Fibroblast of pulmonary artery (primary cell): Measurements from ENCODE around the gene ADD3.

ENCODE experiments used
- DNase-seq: peaks from one replicate; pipeline ENCODE4 v3.0.0-alpha.2; 2010; ENCODE audit warnings: low read depth
- H3K4me3 ChIP-seq: replicated peaks from 2 replicates; pipeline ENCODE4 v1.5.1; 2011; ENCODE audit warnings: low read depth, mild to moderate bottlenecking, control low read depth, low read length, moderate library complexity
- CTCF ChIP-seq: IDR thresholded peaks from 2 replicates; pipeline ENCODE4 v1.5.1; 2011; ENCODE audit warnings: mild to moderate bottlenecking, control low read depth, low read length, inconsistent platforms; ENCODE audit errors: missing control alignments

ADD3 gene

GRCh38 chr10:110020265-110020664, 12.5 kb downstream of the ADD3 start:
- no peak for TF ChIP-seq CTCF
- no peak overlapping the region for H3K4me3 ChIP-seq
- no peak for DNase-seq

GRCh38 chr10:110022716-110023504, 15.1 kb downstream of the ADD3 start:
- H3K4me3 ChIP-seq, result no peak overlapping the region
- TF ChIP-seq CTCF, result no peak
- DNase-seq, result no peak

GRCh38 chr10:110023785-110024465, 16.1 kb downstream of the ADD3 start:
- no peak for TF ChIP-seq CTCF
- DNase-seq, result no peak
- H3K4me3 ChIP-seq, result no peak overlapping the region

GRCh38 chr10:110029450-110029849, 21.7 kb downstream of the ADD3 start:
- no peak for DNase-seq
- H3K4me3 ChIP-seq, result no peak overlapping the region
- TF ChIP-seq CTCF, result no peak

GRCh38 chr10:110032801-110033700, 25.3 kb downstream of the ADD3 start:
- TF ChIP-seq CTCF, result no peak
- H3K4me3 ChIP-seq, result no peak overlapping the region
- DNase-seq, result peak; percentile 48

- no peak for DNase-seq
- no peak for TF ChIP-seq CTCF
- no peak overlapping the region for H3K4me3 ChIP-seq
Measured at GRCh38 chr10:110033701-110034235, 26.0 kb downstream of the ADD3 start.
